IgD-negative memory B cell (primary cell): ENCODE measurements around the gene GPHN. TPM values are rescaled to one million over a fixed set of nuclear protein-coding genes. Genes with fewer than 3 reads are reported as not detected.
A peak's percentile ranks its signal among the peaks of the same experiment; 100 is the strongest.

ENCODE experiments used
- H3K27ac Mint-ChIP-seq, 3 donors: one replicate each; pipeline ENCODE4 v1.8.0; 2020 to 2022; ENCODE audit warnings: mild to moderate bottlenecking in 3 of 3, mixed read lengths in 3 of 3, moderate library complexity in 1 of 3
- H3K27me3 Mint-ChIP-seq: one replicate; pipeline ENCODE4 v1.8.0; 2021; ENCODE audit warnings: mixed read lengths
- H3K36me3 Mint-ChIP-seq: one replicate; pipeline ENCODE4 v1.8.0; 2020; ENCODE audit warnings: mild to moderate bottlenecking, mixed read lengths
- H3K4me1 Mint-ChIP-seq, 3 donors: one replicate each; pipeline ENCODE4 v1.8.0; 2020 to 2022; ENCODE audit warnings: mixed read lengths in 3 of 3, mild to moderate bottlenecking in 1 of 3
- H3K4me3 Mint-ChIP-seq, 4 donors: one replicate each; pipeline ENCODE4 v1.8.0; 2020 to 2022; ENCODE audit warnings: mild to moderate bottlenecking in 4 of 4, mixed read lengths in 4 of 4, moderate library complexity in 3 of 4
- H3K9me3 Mint-ChIP-seq, 3 donors: one replicate each; pipeline ENCODE4 v1.8.0; 2020 to 2021; ENCODE audit warnings: mixed read lengths in 3 of 3, mild to moderate bottlenecking in 1 of 3
- polyA plus RNA-seq: library from polyadenylated mRNA; unstranded; fragments of 300-500 nt; fragmentation: Illumina TruSeq; gene quantifications from one replicate; pipeline ENCODE4 v1.2.3, GENCODE V29; 2021

Gene GPHN
- polyA plus RNA-seq, 1 donor from 2014 or later: 5.9 TPM

- Mint-ChIP-seq H3K36me3 (peaks cover 3% of the 10 kb centered on the region), H3K9me3 (peaks cover 0 to 2% (median 0%) of the 10 kb centered on the region in 3 donors), H3K27ac (no peak overlapping the region), H3K27me3 (no peaks in the 10 kb centered on the region), H3K4me3 (no peak overlapping the region), H3K4me1 (peaks cover 5 to 7% (median 6%) of the 10 kb centered on the region in 3 donors)
Observed at GRCh38 chr14:67186172-67186768, 678.3 kb downstream of the GPHN start.

GRCh38 chr14:67186789-67187584 lies 679.0 kb downstream of the GPHN start:
- peaks cover 2% of the 10 kb centered on the region for H3K27me3 Mint-ChIP-seq
- peaks cover 2% of the 10 kb centered on the region for H3K36me3 Mint-ChIP-seq
- peaks cover 0 to 2% (median 0%) of the 10 kb centered on the region in 3 donors for H3K9me3 Mint-ChIP-seq
- H3K4me1 Mint-ChIP-seq: peaks cover 5 to 7% (median 6%) of the 10 kb centered on the region in 3 donors
- no peak overlapping the region for H3K27ac Mint-ChIP-seq
- no peak overlapping the region for H3K4me3 Mint-ChIP-seq

- H3K4me3 Mint-ChIP-seq: no peak overlapping the region
- peaks cover 2% of the 10 kb centered on the region for H3K36me3 Mint-ChIP-seq
- H3K9me3 Mint-ChIP-seq: peaks cover 0 to 2% (median 0%) of the 10 kb centered on the region in 3 donors
- H3K27ac Mint-ChIP-seq: no peak overlapping the region
- H3K4me1 Mint-ChIP-seq: peaks cover 5 to 7% (median 6%) of the 10 kb centered on the region in 3 donors
- peaks cover 2% of the 10 kb centered on the region for H3K27me3 Mint-ChIP-seq
Observed at GRCh38 chr14:67187826-67188225, 679.9 kb downstream of the GPHN start.

- peaks cover 0 to 2% (median 0%) of the 10 kb centered on the region in 3 donors for H3K9me3 Mint-ChIP-seq
- H3K36me3 Mint-ChIP-seq: peaks cover 2% of the 10 kb centered on the region
- peaks cover 5 to 7% (median 6%) of the 10 kb centered on the region in 3 donors for H3K4me1 Mint-ChIP-seq
- no peak overlapping the region for H3K27ac Mint-ChIP-seq
- peaks cover 2% of the 10 kb centered on the region for H3K27me3 Mint-ChIP-seq
- no peak overlapping the region for H3K4me3 Mint-ChIP-seq
Observed at GRCh38 chr14:67188326-67188725, 680.4 kb downstream of the GPHN start.

GRCh38 chr14:67191768-67192290 lies 683.9 kb downstream of the GPHN start:
- H3K36me3 Mint-ChIP-seq: no peaks in the 10 kb centered on the region
- no peaks in the 10 kb centered on the region for H3K9me3 Mint-ChIP-seq
- peaks cover 2% of the 10 kb centered on the region for H3K27me3 Mint-ChIP-seq
- H3K27ac Mint-ChIP-seq: no peak overlapping the region
- peaks cover 5 to 7% (median 6%) of the 10 kb centered on the region in 3 donors for H3K4me1 Mint-ChIP-seq
- H3K4me3 Mint-ChIP-seq: no peak overlapping the region

- Mint-ChIP-seq H3K4me1 (peaks cover 5 to 7% (median 6%) of the 10 kb centered on the region in 3 donors), H3K4me3 (no peak overlapping the region), H3K27me3 (peaks cover 2% of the 10 kb centered on the region), H3K9me3 (no peaks in the 10 kb centered on the region), H3K36me3 (peaks cover 1% of the 10 kb centered on the region), H3K27ac (no peak overlapping the region)
Observed at GRCh38 chr14:67192366-67192765, 684.4 kb downstream of the GPHN start.

- H3K4me3 Mint-ChIP-seq: peak overlapping the region in 1 of 4 donors; percentile 28
- no peaks in the 10 kb centered on the region for H3K4me1 Mint-ChIP-seq
- H3K27me3 Mint-ChIP-seq: peaks cover 3% of the 10 kb centered on the region
- H3K9me3 Mint-ChIP-seq: no peaks in the 10 kb centered on the region
- H3K36me3 Mint-ChIP-seq: peaks cover 2% of the 10 kb centered on the region
- peak overlapping the region in 1 of 3 donors; percentile 32 for H3K27ac Mint-ChIP-seq
Observed at GRCh38 chr14:67195279-67195678, 687.3 kb downstream of the GPHN start.

- Mint-ChIP-seq H3K4me3 (no peak overlapping the region), H3K27me3 (peaks cover 2% of the 10 kb centered on the region), H3K27ac (no peak overlapping the region), H3K9me3 (no peaks in the 10 kb centered on the region), H3K4me1 (no peaks in the 10 kb centered on the region), H3K36me3 (peaks cover 2% of the 10 kb centered on the region)
Observed at GRCh38 chr14:67199016-67199415, 691.1 kb downstream of the GPHN start.

GRCh38 chr14:67207810-67208209 lies 699.9 kb downstream of the GPHN start:
- Mint-ChIP-seq H3K4me1 (no peaks in the 10 kb centered on the region), H3K27ac (no peak overlapping the region), H3K27me3 (peaks cover 6% of the 10 kb centered on the region), H3K4me3 (no peak overlapping the region), H3K36me3 (peaks cover 2% of the 10 kb centered on the region), H3K9me3 (peaks cover 0 to 2% (median 0%) of the 10 kb centered on the region in 3 donors)

GRCh38 chr14:67218126-67218525 lies 710.2 kb downstream of the GPHN start:
- Mint-ChIP-seq H3K27me3 (peaks cover 4% of the 10 kb centered on the region), H3K27ac (no peak overlapping the region), H3K4me1 (no peaks in the 10 kb centered on the region), H3K36me3 (peaks cover 2% of the 10 kb centered on the region), H3K9me3 (peaks cover 0 to 2% (median 0%) of the 10 kb centered on the region in 3 donors), H3K4me3 (no peak overlapping the region)

- H3K4me1 Mint-ChIP-seq: no peaks in the 10 kb centered on the region
- H3K9me3 Mint-ChIP-seq: peaks cover 0 to 2% (median 0%) of the 10 kb centered on the region in 3 donors
- no peak overlapping the region for H3K27ac Mint-ChIP-seq
- H3K27me3 Mint-ChIP-seq: peaks cover 9% of the 10 kb centered on the region
- peaks cover 2% of the 10 kb centered on the region for H3K36me3 Mint-ChIP-seq
- no peak overlapping the region for H3K4me3 Mint-ChIP-seq
Observed at GRCh38 chr14:67221248-67221981, 713.5 kb downstream of the GPHN start.

- no peak overlapping the region for H3K27ac Mint-ChIP-seq
- peaks cover 0 to 2% (median 0%) of the 10 kb centered on the region in 3 donors for H3K9me3 Mint-ChIP-seq
- peaks cover 9% of the 10 kb centered on the region for H3K27me3 Mint-ChIP-seq
- no peaks in the 10 kb centered on the region for H3K4me1 Mint-ChIP-seq
- H3K4me3 Mint-ChIP-seq: no peak overlapping the region
- peaks cover 2% of the 10 kb centered on the region for H3K36me3 Mint-ChIP-seq
Observed at GRCh38 chr14:67221982-67222328, 714.0 kb downstream of the GPHN start.

- no peaks in the 10 kb centered on the region for H3K4me1 Mint-ChIP-seq
- no peaks in the 10 kb centered on the region for H3K36me3 Mint-ChIP-seq
- H3K4me3 Mint-ChIP-seq: no peak overlapping the region
- peaks cover 8% of the 10 kb centered on the region for H3K27me3 Mint-ChIP-seq
- no peaks in the 10 kb centered on the region for H3K9me3 Mint-ChIP-seq
- no peak overlapping the region for H3K27ac Mint-ChIP-seq
Observed at GRCh38 chr14:67225523-67225922, 717.6 kb downstream of the GPHN start.

GRCh38 chr14:67228325-67228984 lies 720.5 kb downstream of the GPHN start:
- H3K4me1 Mint-ChIP-seq: peaks cover 0 to 3% (median 0%) of the 10 kb centered on the region in 3 donors
- H3K27ac Mint-ChIP-seq: no peak overlapping the region
- H3K4me3 Mint-ChIP-seq: no peak overlapping the region
- no peaks in the 10 kb centered on the region for H3K36me3 Mint-ChIP-seq
- H3K9me3 Mint-ChIP-seq: no peaks in the 10 kb centered on the region
- peaks cover 5% of the 10 kb centered on the region for H3K27me3 Mint-ChIP-seq
